Neural progenitor cell (in vitro differentiated cells): ENCODE results near the gene ADD3. TPM values are rescaled to one million over a fixed set of nuclear protein-coding genes. Genes with fewer than 3 reads are reported as not detected.

Experiments used
- DNase-seq: peaks from one replicate; pipeline ENCODE4 v3.0.0-alpha.2; 2016; ENCODE audit warnings: low spot score
- H2AFZ ChIP-seq: fragments of 200-600 bp; sonication (generic); replicated peaks from 2 replicates; pipeline ENCODE4 v1.6.1; 2016; ENCODE audit warnings: antibody characterized with exemption
- H3F3A ChIP-seq: fragments of 200-600 bp; sonication (generic); 2 replicates; pipeline ENCODE4 v1.6.1; 2016; ENCODE audit warnings: antibody characterized with exemption, low read depth
- H3K27ac ChIP-seq: fragments of 200-600 bp; sonication (generic); 2 replicates; pipeline ENCODE4 v1.5.1; 2016; ENCODE audit warnings: mild to moderate bottlenecking
- H3K27me3 ChIP-seq: fragments of 200-600 bp; sonication (generic); 2 replicates; pipeline ENCODE4 v1.6.1; 2016; ENCODE audit warnings: mild to moderate bottlenecking, moderate library complexity
- H3K36me3 ChIP-seq: fragments of 200-600 bp; sonication (generic); 2 replicates; pipeline ENCODE4 v1.5.1; 2016
- H3K4me1 ChIP-seq: fragments of 200-600 bp; sonication (generic); 2 replicates; pipeline ENCODE4 v1.6.1; 2016; ENCODE audit warnings: mixed run types
- H3K4me2 ChIP-seq: fragments of 200-600 bp; sonication (generic); 2 replicates; pipeline ENCODE4 v1.6.1; 2016
- H3K4me3 ChIP-seq: fragments of 200-600 bp; sonication (generic); 2 replicates; pipeline ENCODE4 v1.5.1; 2016
- H3K79me2 ChIP-seq: fragments of 200-600 bp; sonication (generic); 2 replicates; pipeline ENCODE4 v1.6.1; 2016; ENCODE audit warnings: low read depth
- H3K9ac ChIP-seq: fragments of 200-600 bp; sonication (generic); 2 replicates; pipeline ENCODE4 v1.6.1; 2016
- H3K9me3 ChIP-seq: fragments of 200-600 bp; sonication (generic); 2 replicates; pipeline ENCODE4 v1.5.1; 2016; ENCODE audit warnings: low read depth
- H4K20me1 ChIP-seq: fragments of 200-600 bp; sonication (generic); 2 replicates; pipeline ENCODE4 v1.6.1; 2016; ENCODE audit warnings: low read depth
- H3K27ac Mint-ChIP-seq: 3 replicates; pipeline ENCODE4 v1.8.0; 2021; ENCODE audit warnings: mixed read lengths
- H3K27me3 Mint-ChIP-seq: 2 replicates; pipeline ENCODE4 v1.8.0; 2022; ENCODE audit warnings: low read depth, mild to moderate bottlenecking, inconsistent platforms, moderate library complexity, mixed read lengths; ENCODE audit not compliant: insufficient read depth
- H3K36me3 Mint-ChIP-seq: 3 replicates; pipeline ENCODE4 v1.8.0; 2021; ENCODE audit warnings: mixed read lengths
- H3K4me1 Mint-ChIP-seq: 3 replicates; pipeline ENCODE4 v1.8.0; 2021; ENCODE audit warnings: mixed read lengths
- H3K4me3 Mint-ChIP-seq: 3 replicates; pipeline ENCODE4 v1.8.0; 2021; ENCODE audit warnings: mild to moderate bottlenecking, moderate library complexity, mixed read lengths
- H3K9me3 Mint-ChIP-seq: 3 replicates; pipeline ENCODE4 v1.8.0; 2020; ENCODE audit warnings: mixed read lengths
- CTCF ChIP-seq: fragments of 200-600 bp; sonication (generic); IDR thresholded peaks from 2 replicates; pipeline ENCODE4 v1.5.1; 2017; ENCODE audit warnings: antibody characterized with exemption, mild to moderate bottlenecking
- EZH2 ChIP-seq: fragments of 200-600 bp; sonication (generic); IDR thresholded peaks from 2 replicates; pipeline ENCODE4 v1.6.1; 2017; ENCODE audit warnings: antibody characterized with exemption, mild to moderate bottlenecking, moderate library complexity
- EZH2phosphoT487 ChIP-seq: fragments of 200-600 bp; sonication (generic); IDR thresholded peaks from 2 replicates; pipeline ENCODE4 v1.6.1; 2017; ENCODE audit warnings: antibody characterized with exemption
- total RNA-seq: library from RNA; depleted of rRNA; stranded (reverse); fragments of >200 nt; gene quantifications from 2 replicates; pipeline ENCODE4 v1.2.3, GENCODE V29; 2015; ENCODE audit warnings: low replicate concordance

The ADD3 gene
- total RNA-seq, 1 donor from 2014 or later, result 345 TPM

GRCh38 chr10:109972372-109973001, 35.3 kb upstream of the ADD3 start:
- Histone ChIP-seq H3K4me3 (no peak overlapping the region), H3K9ac (no peak overlapping the region), H3K9me3 (no peaks in the 10 kb centered on the region), H2AFZ (no peak overlapping the region), H3K4me2 (no peak overlapping the region), H3F3A (no peaks in the 10 kb centered on the region), H3K4me1 (peaks cover 6% of the 10 kb centered on the region), H3K36me3 (no peaks in the 10 kb centered on the region), H4K20me1 (no peaks in the 10 kb centered on the region), H3K79me2 (no peaks in the 10 kb centered on the region), H3K27ac (no peak overlapping the region), H3K27me3 (no peaks in the 10 kb centered on the region)
- H3K36me3 Mint-ChIP-seq, result no peaks in the 10 kb centered on the region
- H3K27ac Mint-ChIP-seq, result no peak overlapping the region
- no peaks in the 10 kb centered on the region for H3K9me3 Mint-ChIP-seq
- H3K27me3 Mint-ChIP-seq, result no peaks in the 10 kb centered on the region
- DNase-seq, result no peak
- H3K4me1 Mint-ChIP-seq, result peaks cover 43% of the 10 kb centered on the region
- TF ChIP-seq EZH2phosphoT487 (no peak), EZH2 (no peak), CTCF (no peak)
- no peak overlapping the region for H3K4me3 Mint-ChIP-seq

GRCh38 chr10:109973326-109973829, 34.4 kb upstream of the ADD3 start:
- Mint-ChIP-seq H3K27ac (no peak overlapping the region), H3K36me3 (no peaks in the 10 kb centered on the region), H3K9me3 (no peaks in the 10 kb centered on the region), H3K4me3 (no peak overlapping the region), H3K27me3 (no peaks in the 10 kb centered on the region), H3K4me1 (peaks cover 43% of the 10 kb centered on the region)
- Histone ChIP-seq H3K27me3 (no peaks in the 10 kb centered on the region), H3K79me2 (no peaks in the 10 kb centered on the region), H3K4me1 (no peaks in the 10 kb centered on the region), H3K9ac (no peak overlapping the region), H3K9me3 (no peaks in the 10 kb centered on the region), H3F3A (no peaks in the 10 kb centered on the region), H2AFZ (no peak overlapping the region), H3K36me3 (no peaks in the 10 kb centered on the region), H3K4me2 (no peak overlapping the region), H3K4me3 (no peak overlapping the region), H3K27ac (no peak overlapping the region), H4K20me1 (no peaks in the 10 kb centered on the region)
- TF ChIP-seq CTCF (peak; percentile 14), EZH2 (no peak), EZH2phosphoT487 (no peak)
- DNase-seq, result no peak

- Histone ChIP-seq H4K20me1 (no peaks in the 10 kb centered on the region), H3K4me2 (no peak overlapping the region), H3K9me3 (no peaks in the 10 kb centered on the region), H3K9ac (no peak overlapping the region), H3K36me3 (no peaks in the 10 kb centered on the region), H2AFZ (no peak overlapping the region), H3K4me3 (no peak overlapping the region), H3K27ac (no peak overlapping the region), H3F3A (peaks cover 6% of the 10 kb centered on the region), H3K79me2 (no peaks in the 10 kb centered on the region), H3K4me1 (peaks cover 5% of the 10 kb centered on the region), H3K27me3 (no peaks in the 10 kb centered on the region)
- H3K27ac Mint-ChIP-seq, result peak overlapping the region; percentile 76
- no peak for TF ChIP-seq EZH2
- TF ChIP-seq EZH2phosphoT487, result no peak
- no peak for TF ChIP-seq CTCF
- peak overlapping the region; percentile 37 for H3K4me3 Mint-ChIP-seq
- H3K4me1 Mint-ChIP-seq, result peaks cover 37% of the 10 kb centered on the region
- no peaks in the 10 kb centered on the region for H3K27me3 Mint-ChIP-seq
- H3K36me3 Mint-ChIP-seq, result no peaks in the 10 kb centered on the region
- H3K9me3 Mint-ChIP-seq, result no peaks in the 10 kb centered on the region
- DNase-seq, result no peak
These were observed 33.1 kb upstream of the ADD3 start for GRCh38 chr10:109974504-109975191.
